GM18867 (cell line): ENCODE results near the gene MEP1A.
A peak's percentile ranks its signal among the peaks of the same experiment; 100 is the strongest.
"Not testable (repeated sequence)": the region's sequence is repeated elsewhere in the genome, so short reads cannot be mapped to it uniquely, and the experiment has no call there.

Experiments used
- ATAC-seq: cut with Tn5 transposase; IDR thresholded peaks from one replicate; pipeline ENCODE4 v1.9.1; 2021; ENCODE audit warnings: mild to moderate bottlenecking, moderate library complexity; ENCODE audit not compliant: unreplicated experiment

MEP1A gene

GRCh38 chr6:46793138-46793537 lies at the start of gene MEP1A:
Gene MEP1A (plus strand): TSS chr6:46793389. CDS start chr6:46793399, 10 bp downstream.
- ATAC-seq = no peak

GRCh38 chr6:46743425-46744158 lies 49.6 kb upstream of the MEP1A start:
- no peak for ATAC-seq

- ATAC-seq = not testable (repeated sequence)
These were observed 48.9 kb upstream of the MEP1A start for GRCh38 chr6:46744159-46744725.

GRCh38 chr6:46745973-46746372 lies 47.2 kb upstream of the MEP1A start:
- ATAC-seq = no peak

- no peak for ATAC-seq
These were observed 46.5 kb upstream of the MEP1A start, which contains the start of gene ANKRD66 for GRCh38 chr6:46746696-46747095. Gene ANKRD66 (plus strand): TSS chr6:46746933. CDS start chr6:46751949, 5,016 bp downstream.

GRCh38 chr6:46748940-46749503 lies 44.2 kb upstream of the MEP1A start:
- no peak for ATAC-seq

- no peak for ATAC-seq
These were observed 43.5 kb upstream of the MEP1A start for GRCh38 chr6:46749731-46750130.

- no peak for ATAC-seq
These were observed 41.5 kb upstream of the MEP1A start for GRCh38 chr6:46751658-46752057.

- no peak for ATAC-seq
These were observed 37.3 kb upstream of the MEP1A start for GRCh38 chr6:46755865-46756264.

GRCh38 chr6:46756469-46757213 lies 36.5 kb upstream of the MEP1A start:
- no peak for ATAC-seq

- no peak for ATAC-seq
These were observed 36.0 kb upstream of the MEP1A start for GRCh38 chr6:46757214-46757596.

GRCh38 chr6:46758960-46759753 lies 34.0 kb upstream of the MEP1A start:
- ATAC-seq = no peak

GRCh38 chr6:46760925-46761324 lies 32.3 kb upstream of the MEP1A start:
- no peak for ATAC-seq

GRCh38 chr6:46763466-46763865 lies 29.7 kb upstream of the MEP1A start:
- no peak for ATAC-seq

GRCh38 chr6:46764280-46764679 lies 28.9 kb upstream of the MEP1A start:
- ATAC-seq = not testable (repeated sequence)

GRCh38 chr6:46764961-46765360 lies 28.2 kb upstream of the MEP1A start:
- ATAC-seq = no peak

- ATAC-seq = no peak
These were observed 21.2 kb upstream of the MEP1A start for GRCh38 chr6:46772016-46772415.

GRCh38 chr6:46772762-46773161 lies 20.4 kb upstream of the MEP1A start:
- ATAC-seq = peak; percentile 66

- no peak for ATAC-seq
These were observed 19.9 kb upstream of the MEP1A start for GRCh38 chr6:46773201-46773855.

- ATAC-seq = not testable (repeated sequence)
These were observed 18.5 kb upstream of the MEP1A start for GRCh38 chr6:46774736-46775135.
